ENCODE data around the gene ARRB2. TPM values are rescaled to one million over a fixed set of nuclear protein-coding genes. Genes with fewer than 3 reads are reported as not detected.

Gene ARRB2
- total and polyA plus RNA-seq, 2 of the 8 experiments (the other 6 are each of a cell fraction or from before 2014, with no cell fraction given), result 72.4 to 101 TPM

GRCh38 chr17:4703330-4703691 lies 7.1 kb upstream of the ARRB2 start:
- H3K23me2 ChIP-seq (ENCODE audit: low read depth, low read length), result peaks cover 5% of the 10 kb centered on the region; the same call in 1 of the 2 replicates
- CTCF ChIA-PET (ENCODE audit: partially characterized antibody), result interaction anchor here (1.2 to 1.5 kb wide), 4 partner anchors 137 to 186 kb away, joined by 3 to 4 read pairs (median 3); no protein-coding TSS in a partner anchor
- no peak overlapping the region for H4K5ac ChIP-seq (ENCODE audit: insufficient read length, low read depth, low read length)
- no peaks in the 10 kb centered on the region for H3K36me3 ChIP-seq (ENCODE audit: control insufficient read depth in 2 of 4, insufficient read depth in 4 of 4, low read length in 3 of 4)
- H3K4me2 ChIP-seq (ENCODE audit: insufficient read depth in 1 of 2, low read depth in 2 of 2, low read length in 2 of 2), result peak overlapping the region; percentile 77 to 87
- H4K20me1 ChIP-seq (replicated peaks in 1 of 2; ENCODE audit: control insufficient read depth in 1 of 2, insufficient read depth in 2 of 2, low read length in 2 of 2), result peaks cover 4 to 9% of the 10 kb centered on the region in 2 experiments
- H3K4me1 ChIP-seq (replicated peaks in 1 of 4; ENCODE audit: control insufficient read depth in 3 of 4, insufficient read depth in 4 of 4, low read length in 3 of 4), result peaks cover 0 to 20% (median 10%) of the 10 kb centered on the region in 4 experiments; a peak in 6 of 7 replicates
- H2AK5ac ChIP-seq (ENCODE audit: low read depth, low read length), result no peak overlapping the region
- H3K14ac ChIP-seq (ENCODE audit: insufficient read length), result no peak overlapping the region
- no peak overlapping the region for H3K4ac ChIP-seq (replicated peaks; ENCODE audit: insufficient read length, low read depth, low read length)
- peak overlapping the region; percentile 66 for H4K91ac ChIP-seq (replicated peaks; ENCODE audit: insufficient read length, low read length)
- 7% methylated on average over 15 of the region's 15 CpGs; no CpG with 5 or more reads in 1 of the 2 experiments for WGBS, 2 experiments (ENCODE audit: extremely low coverage in 1 of 2, insufficient coverage in 1 of 2, insufficient read length in 1 of 2, insufficient replicate concordance in 2 of 2, low coverage in 1 of 2, low lambda C conversion rate in 2 of 2, missing lambda C conversion rate in 1 of 2)
- H3K27me3 ChIP-seq (replicated peaks in 1 of 4; ENCODE audit: control insufficient read depth in 3 of 4, extremely low read depth in 1 of 4, insufficient read depth in 3 of 4, low read length in 3 of 4), result no peaks in the 10 kb centered on the region
- no peak overlapping the region for H2BK120ac ChIP-seq (replicated peaks; ENCODE audit: low read depth, low read length)
- peak overlapping the region; percentile 87 for H3K27ac ChIP-seq (ENCODE audit: low read depth, low read length)
- POLR2A ChIA-PET (ENCODE audit: partially characterized antibody), result interaction anchor here (0.9 to 3.6 kb wide), 16 partner anchors 8 to 257 kb away, joined by 3 to 14 read pairs (median 3); partner anchors contain the start of gene MED11
- DNase-seq (ENCODE audit: low read depth in 1 of 2, low spot score in 2 of 2) (no peak), FAIRE-seq (no peak)
- H3K56ac ChIP-seq (replicated peaks; ENCODE audit: insufficient read length, low read depth, low read length), result no peak overlapping the region
- no peak overlapping the region for H2BK20ac ChIP-seq (ENCODE audit: low read length)
- H2BK5ac ChIP-seq (ENCODE audit: low read depth, low read length), result peak overlapping the region; percentile 40
- H3K79me1 ChIP-seq (ENCODE audit: low read depth, low read length), result peaks cover 4% of the 10 kb centered on the region; the same call in 1 of the 2 replicates
- H2BK12ac ChIP-seq (ENCODE audit: low read depth, low read length), result no peak overlapping the region
- H4K8ac ChIP-seq (ENCODE audit: extremely low read depth, insufficient read depth, low read length), result no peak overlapping the region; the same call in 1 of the 2 replicates
- peaks cover 21 to 56% of the 10 kb centered on the region in 2 experiments for H3K79me2 ChIP-seq (ENCODE audit: control insufficient read depth in 1 of 2, insufficient read depth in 2 of 2, low read length in 2 of 2)
- H3K18ac ChIP-seq (ENCODE audit: extremely low read depth, low read length), result no peak overlapping the region
- H3K9me3 ChIP-seq (ENCODE audit: insufficient read depth in 2 of 2, low read depth in 1 of 2, low read length in 1 of 2), result 0 out of 4 replicates have a peak, but pooled peaks cover 0 to 3% of the 10 kb centered on the region in 2 experiments
- no peak overlapping the region for H3K23ac ChIP-seq (ENCODE audit: insufficient read length)
- H3K9ac ChIP-seq (replicated peaks in 1 of 4; ENCODE audit: extremely low read depth in 1 of 4, low read depth in 3 of 4, low read length in 3 of 4), result peak overlapping the region; percentile 91 to 95 (median 94)
- H3K4me3 ChIP-seq (ENCODE audit: extremely low read depth in 1 of 4, insufficient read depth in 2 of 4, low read depth in 3 of 4, low read length in 4 of 4), result peak overlapping the region; percentile 91 to 98 (median 94)
- no peak overlapping the region for H2BK15ac ChIP-seq (ENCODE audit: low read length)
- no peak overlapping the region for H2AFZ ChIP-seq (ENCODE audit: low read length)
- TF ChIP-seq POU5F1 (IDR thresholded peaks at IDR 0.05; ENCODE audit: low read depth, low read length), result no peak
- TF ChIP-seq TBP (IDR thresholded peaks at IDR 0.05; ENCODE audit: low read depth, low read length), result no peak
- no peak for TF ChIP-seq NANOG (IDR thresholded peaks at IDR 0.05; ENCODE audit: insufficient read depth, low read depth, low read length, poor library complexity, severe bottlenecking)
- TF ChIP-seq ATF3 (IDR thresholded peaks at IDR 0.05; ENCODE audit: insufficient read depth, low read depth, low read length), result no peak
- no peak for TF ChIP-seq YY1 (IDR thresholded peaks at IDR 0.05; ENCODE audit: low read depth, low read length)

All from H1 (cell line).